Activated naive CD8-positive, alpha-beta T cell (primary cell): ENCODE results near the gene VAV3.
A peak's percentile ranks its signal among the peaks of the same experiment; 100 is the strongest.

Experiments
- H3K27ac Mint-ChIP-seq: one replicate; pipeline ENCODE4 v1.8.0; 2021; ENCODE audit warnings: mixed read lengths
- H3K27me3 Mint-ChIP-seq: one replicate; pipeline ENCODE4 v1.8.0; 2021; ENCODE audit warnings: mixed read lengths
- H3K36me3 Mint-ChIP-seq: one replicate; pipeline ENCODE4 v1.8.0; 2021; ENCODE audit warnings: mixed read lengths
- H3K4me1 Mint-ChIP-seq: one replicate; pipeline ENCODE4 v1.8.0; 2021; ENCODE audit warnings: low read depth, mixed read lengths
- H3K4me3 Mint-ChIP-seq: one replicate; pipeline ENCODE4 v1.8.0; 2021; ENCODE audit warnings: mild to moderate bottlenecking, mixed read lengths
- H3K9me3 Mint-ChIP-seq: one replicate; pipeline ENCODE4 v1.8.0; 2021; ENCODE audit warnings: low read depth, mixed read lengths

VAV3 gene

DNA sequence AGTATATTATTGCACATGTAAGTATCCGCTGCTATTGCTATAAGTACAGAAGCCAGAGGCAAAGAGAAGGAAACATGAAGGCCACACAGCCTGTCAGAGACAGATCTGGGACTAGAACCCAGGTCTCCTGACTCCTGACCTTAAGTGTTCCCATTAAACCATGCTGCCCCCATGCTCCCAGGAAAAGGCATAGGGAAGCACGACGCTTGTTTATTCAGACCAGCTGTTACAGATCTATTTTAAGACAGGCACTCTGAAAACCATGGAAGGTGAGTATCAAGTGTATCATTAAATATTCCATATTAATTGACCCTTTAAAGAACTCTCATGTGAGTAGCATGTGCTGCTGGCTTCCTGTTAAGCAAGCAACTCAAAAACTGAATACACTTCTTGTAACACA is 11.4 kb downstream of the VAV3 start:
- Mint-ChIP-seq H3K27ac (no peak overlapping the region), H3K9me3 (no peaks in the 10 kb centered on the region), H3K4me3 (no peak overlapping the region), H3K27me3 (no peaks in the 10 kb centered on the region), H3K36me3 (no peaks in the 10 kb centered on the region), H3K4me1 (peaks cover 48% of the 10 kb centered on the region)

DNA sequence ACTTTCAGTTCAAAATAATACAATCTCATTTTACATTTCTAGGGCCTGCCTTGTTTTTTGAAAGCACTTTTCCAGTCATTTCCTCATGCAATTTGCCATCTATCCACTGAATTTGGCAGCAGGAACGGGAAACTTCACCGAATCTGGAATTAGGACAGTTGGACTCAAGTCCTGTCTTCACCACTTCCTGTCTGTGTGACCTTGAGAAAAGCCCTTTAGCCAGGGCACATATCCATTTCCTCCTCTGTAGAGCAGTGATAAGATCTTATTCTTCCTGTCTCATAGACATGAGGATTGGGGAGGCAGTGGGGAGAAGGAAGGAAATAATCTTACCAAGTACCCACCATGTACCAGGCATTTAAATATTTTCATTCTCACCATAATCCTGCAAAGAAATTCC is 12.0 kb downstream of the VAV3 start:
- Mint-ChIP-seq H3K36me3 (no peaks in the 10 kb centered on the region), H3K27ac (no peak overlapping the region), H3K4me1 (peaks cover 48% of the 10 kb centered on the region), H3K4me3 (no peak overlapping the region), H3K27me3 (no peaks in the 10 kb centered on the region), H3K9me3 (no peaks in the 10 kb centered on the region)

DNA sequence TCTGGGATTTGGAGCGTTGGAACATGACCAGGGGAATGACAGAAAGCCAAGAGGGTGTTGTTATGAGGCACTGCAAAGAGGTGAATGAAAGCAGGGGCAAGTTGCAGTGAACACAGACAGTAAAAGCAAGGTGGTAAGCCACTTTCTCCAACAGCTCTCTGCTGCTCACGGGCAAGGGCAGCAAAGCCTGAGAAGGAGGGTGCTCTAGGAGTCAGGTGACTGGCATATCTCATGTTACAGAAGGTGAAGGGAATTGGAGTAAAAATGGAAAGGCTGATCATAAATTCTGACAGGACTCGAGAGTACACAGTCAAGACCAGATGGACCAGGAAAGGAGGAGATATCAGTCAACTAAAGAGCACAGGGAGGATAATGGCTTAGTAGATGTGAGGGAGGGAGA is 14.5 kb downstream of the VAV3 start:
- Mint-ChIP-seq H3K4me1 (peaks cover 48% of the 10 kb centered on the region), H3K36me3 (no peaks in the 10 kb centered on the region), H3K27me3 (no peaks in the 10 kb centered on the region), H3K9me3 (no peaks in the 10 kb centered on the region), H3K4me3 (peak overlapping the region; percentile 6), H3K27ac (peak overlapping the region; percentile 55)

DNA sequence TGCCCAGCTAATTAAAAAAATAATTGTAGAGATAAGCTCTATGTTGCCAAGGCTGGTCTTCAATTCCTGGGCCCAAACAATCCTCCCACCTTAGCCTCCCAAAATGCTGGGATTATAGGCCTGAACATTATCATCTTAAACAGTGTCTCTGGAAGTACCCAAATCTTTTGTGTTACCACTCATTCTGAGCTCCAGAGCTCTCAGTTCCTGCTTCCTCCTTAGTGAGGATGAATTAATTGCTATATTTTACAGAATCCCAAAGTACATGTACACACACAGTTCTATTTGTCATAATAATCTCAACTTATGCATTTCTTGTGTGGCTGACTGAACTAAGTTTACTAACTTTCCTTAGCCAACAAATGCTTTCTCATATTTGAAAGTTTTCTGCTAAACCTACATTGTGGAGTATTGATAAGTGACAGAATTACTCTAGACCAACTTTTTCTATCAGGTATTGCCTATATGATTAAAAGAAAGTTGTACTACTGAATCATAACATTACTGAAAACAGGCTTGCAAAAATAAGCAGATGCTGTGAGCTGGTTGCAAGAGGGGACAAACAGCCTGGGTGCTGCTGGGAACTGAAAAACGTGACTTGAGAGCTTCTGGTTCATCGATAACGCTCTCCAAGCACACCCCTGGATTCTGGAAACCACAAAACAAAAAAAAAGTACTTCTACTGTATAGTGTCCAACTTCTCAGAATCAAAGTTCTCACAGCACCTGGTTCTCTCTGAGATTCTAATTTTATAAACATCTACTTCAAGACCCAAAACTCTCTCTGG is 15.3 kb downstream of the VAV3 start:
- Mint-ChIP-seq H3K4me3 (peak overlapping the region; percentile 6), H3K36me3 (no peaks in the 10 kb centered on the region), H3K27me3 (no peaks in the 10 kb centered on the region)

DNA sequence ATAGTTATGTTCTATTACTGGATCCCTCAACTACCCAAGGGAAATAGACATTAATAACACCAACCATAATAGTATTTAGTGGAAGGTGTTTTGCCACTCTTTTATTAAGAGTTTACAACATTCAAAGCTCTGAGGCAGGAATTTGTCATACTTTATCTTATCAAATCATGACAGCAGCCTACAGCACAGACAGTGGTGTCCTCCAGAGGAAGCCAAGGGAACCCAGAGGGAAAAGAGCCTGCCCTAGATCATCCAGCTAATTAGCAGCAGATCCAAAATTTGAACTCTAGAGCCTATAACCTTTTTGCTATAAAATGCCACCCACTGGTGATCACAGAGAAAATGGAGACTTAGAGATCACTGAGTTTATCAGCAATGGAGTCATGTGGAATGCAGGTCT is 18.2 kb downstream of the VAV3 start:
- Mint-ChIP-seq H3K27me3 (no peaks in the 10 kb centered on the region), H3K4me1 (peaks cover 45% of the 10 kb centered on the region), H3K9me3 (no peaks in the 10 kb centered on the region), H3K27ac (no peak overlapping the region), H3K4me3 (no peak overlapping the region), H3K36me3 (peaks cover 5% of the 10 kb centered on the region)

More for the DNA sequence above, 15.3 kb downstream of the VAV3 start:
- H3K9me3 Mint-ChIP-seq: no peaks in the 10 kb centered on the region
- peak overlapping the region; percentile 55 for H3K27ac Mint-ChIP-seq
- H3K4me1 Mint-ChIP-seq: peaks cover 44% of the 10 kb centered on the region

DNA sequence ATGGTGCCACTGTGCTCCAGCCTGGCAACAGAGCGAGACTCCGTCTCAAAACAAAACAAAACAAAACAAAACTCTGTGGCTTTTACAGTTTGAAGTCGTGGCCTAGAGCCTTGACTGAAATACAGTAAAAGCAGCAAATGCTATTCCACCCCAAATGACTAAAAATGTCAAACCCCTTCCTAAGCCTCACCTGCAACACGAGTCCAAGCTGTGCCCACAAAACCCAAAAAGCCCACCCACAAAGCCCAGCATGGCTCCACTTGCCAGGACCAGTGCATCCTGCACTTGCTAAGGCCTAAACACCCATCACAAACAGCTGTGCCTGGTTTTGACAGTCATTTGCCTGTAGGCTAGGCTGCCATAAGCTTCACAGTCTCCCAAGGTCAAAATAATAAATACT is 21.3 kb downstream of the VAV3 start:
- H3K4me1 Mint-ChIP-seq: peaks cover 35% of the 10 kb centered on the region
- H3K27ac Mint-ChIP-seq: peak overlapping the region; percentile 56
- H3K9me3 Mint-ChIP-seq: no peaks in the 10 kb centered on the region
- H3K4me3 Mint-ChIP-seq: no peak overlapping the region
- H3K27me3 Mint-ChIP-seq: no peaks in the 10 kb centered on the region
- H3K36me3 Mint-ChIP-seq: peaks cover 5% of the 10 kb centered on the region

DNA sequence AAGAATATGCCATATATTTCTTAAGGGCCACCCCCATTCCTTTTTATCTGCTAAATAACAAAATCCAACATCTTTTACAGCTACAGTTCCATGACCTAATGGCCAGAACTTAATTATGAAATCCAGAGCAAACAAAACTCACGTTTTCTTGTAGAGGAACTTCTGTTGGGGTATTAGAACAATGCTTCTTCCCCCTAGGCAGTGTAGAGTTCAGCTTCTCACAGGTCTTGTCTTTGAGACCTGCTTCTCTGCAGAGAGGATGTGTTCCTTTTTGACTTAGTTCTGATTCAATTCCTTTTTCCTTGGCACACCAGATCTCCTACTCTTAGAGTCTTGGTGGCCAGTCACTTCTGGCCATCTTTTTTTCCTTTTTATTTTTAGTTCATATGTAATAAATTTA is 22.2 kb downstream of the VAV3 start:
- H3K4me3 Mint-ChIP-seq: no peak overlapping the region
- H3K27me3 Mint-ChIP-seq: no peaks in the 10 kb centered on the region
- no peak overlapping the region for H3K27ac Mint-ChIP-seq
- H3K9me3 Mint-ChIP-seq: no peaks in the 10 kb centered on the region
- H3K4me1 Mint-ChIP-seq: peaks cover 38% of the 10 kb centered on the region
- H3K36me3 Mint-ChIP-seq: peaks cover 5% of the 10 kb centered on the region

DNA sequence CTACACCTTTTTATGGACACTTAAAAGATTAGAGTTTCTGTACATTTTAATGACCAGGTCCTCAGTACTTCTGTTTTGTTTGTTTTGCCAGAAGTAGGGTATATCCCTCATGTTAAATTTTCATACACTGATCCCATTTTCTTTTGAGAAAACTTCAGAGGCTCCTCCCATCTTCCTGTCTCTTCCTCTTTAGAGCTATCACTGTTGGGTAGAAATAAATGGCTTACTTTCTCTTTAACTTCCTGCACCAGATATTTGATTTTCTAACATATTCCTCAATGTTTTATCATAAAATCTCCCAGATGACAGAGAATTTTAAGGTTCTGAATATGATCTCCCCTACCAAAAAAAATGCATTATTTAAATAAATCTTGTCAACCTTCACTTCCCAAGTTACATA is 23.4 kb downstream of the VAV3 start:
- no peaks in the 10 kb centered on the region for H3K27me3 Mint-ChIP-seq
- no peaks in the 10 kb centered on the region for H3K9me3 Mint-ChIP-seq
- H3K4me1 Mint-ChIP-seq: peaks cover 49% of the 10 kb centered on the region
- H3K36me3 Mint-ChIP-seq: peaks cover 5% of the 10 kb centered on the region
- H3K27ac Mint-ChIP-seq: no peak overlapping the region
- no peak overlapping the region for H3K4me3 Mint-ChIP-seq

DNA sequence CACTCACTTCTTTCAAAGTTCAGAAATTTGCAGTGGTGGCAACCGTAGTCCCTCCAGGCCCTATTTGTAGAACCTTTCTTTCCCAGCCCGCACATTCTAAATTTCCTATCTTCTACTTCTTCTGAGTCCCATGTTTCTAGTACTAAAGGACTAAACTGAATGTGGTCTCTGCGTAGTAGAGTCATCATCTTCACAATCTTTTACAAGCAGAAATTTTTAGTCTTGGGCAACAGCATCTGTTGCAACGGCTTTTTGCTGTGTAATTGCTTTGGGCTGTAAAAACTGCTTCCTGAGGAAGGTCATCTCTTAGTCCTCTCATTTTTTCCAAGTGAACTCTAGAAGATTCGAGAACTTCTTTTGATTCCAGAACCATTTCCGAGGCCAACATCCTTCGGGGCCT is 23.9 kb downstream of the VAV3 start:
- no peak overlapping the region for H3K4me3 Mint-ChIP-seq
- H3K36me3 Mint-ChIP-seq: peaks cover 5% of the 10 kb centered on the region
- peak overlapping the region; percentile 0 for H3K27ac Mint-ChIP-seq
- H3K4me1 Mint-ChIP-seq: peaks cover 52% of the 10 kb centered on the region
- H3K27me3 Mint-ChIP-seq: no peaks in the 10 kb centered on the region
- H3K9me3 Mint-ChIP-seq: no peaks in the 10 kb centered on the region

DNA sequence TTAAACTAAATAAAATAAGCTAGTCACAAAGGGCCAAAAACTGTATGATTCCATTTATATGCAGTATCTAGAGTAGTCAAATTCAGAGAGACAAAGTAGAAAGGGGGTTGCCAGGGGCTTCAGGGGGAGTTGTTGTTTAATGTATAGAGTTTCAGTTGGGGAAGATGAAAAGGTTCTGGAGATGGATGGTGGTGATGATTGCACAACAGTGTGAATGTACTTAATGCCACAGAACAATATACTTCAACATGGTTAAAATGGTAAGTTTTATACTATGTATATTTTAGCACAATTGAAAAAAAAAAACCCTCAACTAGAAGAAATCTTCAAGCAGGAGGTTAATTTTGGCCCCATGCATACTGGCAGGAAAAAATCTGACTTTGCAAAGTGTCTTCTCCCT is 24.3 kb downstream of the VAV3 start:
- Mint-ChIP-seq H3K4me3 (no peak overlapping the region), H3K27me3 (no peaks in the 10 kb centered on the region), H3K9me3 (no peaks in the 10 kb centered on the region), H3K27ac (peak overlapping the region; percentile 0), H3K4me1 (peaks cover 55% of the 10 kb centered on the region), H3K36me3 (peaks cover 5% of the 10 kb centered on the region)

DNA sequence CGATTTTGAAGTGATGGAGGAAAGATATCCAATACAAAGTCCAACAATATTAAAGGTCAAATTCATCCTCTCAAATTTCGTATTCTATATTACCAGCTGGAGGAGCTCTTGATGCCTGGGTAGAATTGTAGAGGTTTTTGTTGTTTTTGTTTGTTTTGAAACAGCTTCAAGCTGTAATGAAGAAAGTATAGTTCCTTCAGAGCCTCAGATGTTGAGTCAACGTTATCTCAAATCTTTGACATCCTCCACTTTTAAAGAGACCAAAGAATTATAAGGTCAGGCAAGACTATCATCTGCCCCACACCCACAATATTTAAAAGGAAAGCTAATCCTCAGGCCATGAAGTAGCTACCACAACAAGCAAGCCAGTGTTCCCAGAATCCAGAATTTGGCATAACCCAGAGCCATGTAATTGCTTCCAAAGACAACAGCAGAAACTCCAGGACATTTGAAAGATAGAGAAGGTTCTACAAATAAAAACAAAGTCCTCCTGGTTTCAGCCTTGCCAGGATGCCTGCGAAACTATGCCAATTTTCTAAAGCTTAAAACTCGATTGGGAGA is 24.9 kb downstream of the VAV3 start:
- Mint-ChIP-seq H3K4me1 (peaks cover 61% of the 10 kb centered on the region), H3K9me3 (no peaks in the 10 kb centered on the region), H3K27me3 (no peaks in the 10 kb centered on the region), H3K27ac (no peak overlapping the region), H3K4me3 (no peak overlapping the region), H3K36me3 (peaks cover 5% of the 10 kb centered on the region)

DNA sequence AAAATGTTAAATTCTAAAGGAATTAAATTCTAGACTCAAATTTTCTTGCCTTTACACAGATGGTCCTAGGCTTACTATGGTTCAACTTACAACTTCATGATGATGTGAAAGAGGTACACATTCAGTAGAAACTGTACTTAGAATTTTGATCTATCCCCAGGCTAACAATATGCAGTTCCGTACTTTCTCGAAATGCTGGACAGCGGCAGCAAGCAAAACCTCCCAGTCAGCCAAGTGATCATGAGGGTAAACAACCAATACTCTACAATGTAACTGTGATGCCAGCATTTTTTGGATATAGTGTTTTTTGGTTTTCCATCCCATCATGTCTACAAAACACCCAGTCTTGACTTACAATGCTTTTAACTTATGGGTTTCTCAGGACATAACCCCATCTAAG is 25.7 kb downstream of the VAV3 start:
- no peaks in the 10 kb centered on the region for H3K27me3 Mint-ChIP-seq
- H3K9me3 Mint-ChIP-seq: no peaks in the 10 kb centered on the region
- no peak overlapping the region for H3K4me3 Mint-ChIP-seq
- H3K4me1 Mint-ChIP-seq: peaks cover 68% of the 10 kb centered on the region
- H3K36me3 Mint-ChIP-seq: peaks cover 5% of the 10 kb centered on the region
- peak overlapping the region; percentile 59 for H3K27ac Mint-ChIP-seq

DNA sequence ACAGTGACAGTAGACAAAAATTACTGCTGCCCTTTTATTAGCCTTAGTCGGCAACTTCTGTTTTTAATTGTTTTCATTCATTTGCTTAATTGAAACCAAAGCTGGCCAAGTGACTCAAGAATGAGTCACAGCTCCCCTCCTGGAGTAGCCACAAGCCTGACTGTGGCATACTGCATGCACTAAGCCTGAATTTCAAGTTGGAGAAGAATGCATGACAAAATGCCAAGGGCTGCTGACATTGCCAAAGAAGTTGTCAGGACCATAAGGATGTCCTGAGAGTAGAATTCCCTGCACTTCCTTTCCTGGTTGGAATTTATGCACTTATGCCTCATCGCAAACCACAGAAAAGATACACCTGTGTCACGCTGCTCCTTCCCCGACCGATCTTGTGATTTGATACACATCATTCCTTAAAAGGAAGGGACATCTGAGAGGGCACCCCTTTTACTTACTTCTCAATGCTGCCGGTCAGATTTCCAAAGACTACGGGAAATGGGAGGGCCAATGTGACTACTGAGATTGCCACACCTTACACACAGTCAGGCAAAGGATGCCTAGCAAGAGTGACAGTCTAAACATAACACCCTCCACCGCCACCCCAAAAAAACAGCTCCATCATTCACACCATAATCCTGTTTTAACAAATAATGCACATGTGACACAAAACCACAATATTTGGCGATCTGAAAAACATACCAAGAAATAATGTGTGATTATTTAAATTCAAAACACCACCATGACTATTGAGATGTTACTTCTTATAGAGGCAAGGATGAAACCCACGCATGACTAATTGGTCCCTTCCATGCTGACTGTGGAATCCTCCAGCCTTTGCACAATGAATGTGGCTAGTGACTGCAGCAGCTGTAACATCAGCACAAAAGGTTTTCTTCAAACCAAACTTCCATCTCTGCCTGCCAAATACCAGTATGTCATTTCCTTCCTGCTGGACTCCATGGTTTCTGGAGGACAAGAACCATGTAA is 28.2 kb downstream of the VAV3 start:
- Mint-ChIP-seq H3K36me3 (no peaks in the 10 kb centered on the region), H3K27ac (peak overlapping the region; percentile 95), H3K27me3 (no peaks in the 10 kb centered on the region), H3K4me3 (peak overlapping the region; percentile 64), H3K9me3 (no peaks in the 10 kb centered on the region), H3K4me1 (peaks cover 71% of the 10 kb centered on the region)

DNA sequence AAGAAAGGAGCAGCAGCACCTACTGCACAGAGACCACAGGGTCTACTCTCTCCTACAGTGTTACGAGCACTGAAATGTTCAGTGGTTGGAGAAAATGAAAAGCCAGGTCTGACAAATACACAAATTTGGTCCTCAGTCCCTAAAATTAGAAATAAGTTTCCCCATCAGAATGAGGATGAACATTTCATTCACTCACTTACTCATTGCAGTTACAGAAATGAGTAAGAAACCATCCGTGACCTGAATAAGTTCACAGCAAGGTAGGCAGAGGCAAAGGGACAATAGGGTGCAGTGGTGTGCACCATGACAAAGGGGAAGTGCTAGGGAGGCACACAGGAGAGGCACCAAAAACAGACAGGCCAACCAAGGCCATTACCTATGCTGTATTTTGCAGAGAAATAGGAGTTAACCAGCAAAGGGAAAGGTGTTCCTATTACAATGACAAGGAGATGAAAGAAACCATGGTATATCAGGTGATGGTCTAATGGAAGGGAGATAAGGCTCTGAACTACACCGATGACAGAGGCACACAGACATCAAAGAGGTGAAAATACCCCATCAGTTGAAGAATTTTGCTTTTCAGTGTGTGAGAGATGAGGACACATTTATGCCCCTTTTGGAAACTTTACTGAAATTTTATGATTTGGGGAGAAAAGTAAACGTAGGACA is 29.4 kb downstream of the VAV3 start:
- no peaks in the 10 kb centered on the region for H3K36me3 Mint-ChIP-seq
- peaks cover 60% of the 10 kb centered on the region for H3K4me1 Mint-ChIP-seq
- peak overlapping the region; percentile 83 for H3K4me3 Mint-ChIP-seq
- peak overlapping the region; percentile 93 for H3K27ac Mint-ChIP-seq
- H3K9me3 Mint-ChIP-seq: no peaks in the 10 kb centered on the region
- H3K27me3 Mint-ChIP-seq: no peaks in the 10 kb centered on the region
